Placental epithelial cell (primary cell): Measurements from ENCODE around the gene PDE6B. TPM values are rescaled to one million over a fixed set of nuclear protein-coding genes. Genes with fewer than 3 reads are reported as not detected.

Experiments used
- total RNA-seq: library from RNA; depleted of rRNA; stranded (reverse); fragments of >200 nt; gene quantifications from 2 replicates; pipeline ENCODE4 v1.2.3, GENCODE V29; 2012

Gene PDE6B
- total RNA-seq: 4.3 and 5.0 TPM in 2 replicates

GRCh38 chr4:624705-625590 lies at the start of gene PDE6B:
PDE6B (plus strand) TSS chr4:625573; CDS start chr4:625627, 54 bp downstream.

DNA sequence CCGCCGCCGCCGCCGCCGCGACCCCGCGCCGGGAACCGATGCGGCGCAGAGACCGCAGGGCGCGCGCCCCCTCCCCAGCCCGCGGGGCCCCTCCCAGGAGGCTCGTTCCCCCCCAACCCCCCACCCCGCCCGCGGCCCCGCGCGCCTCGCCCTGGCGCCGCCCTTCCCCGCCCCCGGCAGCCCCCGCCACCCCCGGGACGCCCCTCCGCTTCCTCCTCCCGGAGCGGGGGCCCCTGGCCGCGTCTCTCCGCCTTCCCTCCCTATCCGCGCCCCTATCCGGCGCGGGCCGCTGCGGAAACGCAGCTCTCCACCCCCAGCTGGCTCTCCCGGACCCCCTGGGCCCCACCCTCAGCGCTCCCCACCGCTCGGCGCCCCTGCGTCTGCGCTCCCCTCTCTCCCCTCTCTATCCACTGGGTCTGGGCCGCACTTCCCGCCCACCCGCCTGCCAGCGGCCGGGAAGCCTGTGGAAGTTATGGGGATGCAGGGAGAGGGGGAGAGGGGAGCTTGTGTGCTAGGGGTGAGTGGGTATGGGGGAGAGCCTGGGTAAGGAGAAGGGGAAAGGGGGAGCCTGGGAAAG lies 49.0 kb upstream of the PDE6B start, which contains the start of gene TMEM271:
TSS of gene TMEM271 (minus strand) at position 51 of the 577 bp plus-strand sequence. CDS start 233 bp downstream, outside the sequence.

DNA sequence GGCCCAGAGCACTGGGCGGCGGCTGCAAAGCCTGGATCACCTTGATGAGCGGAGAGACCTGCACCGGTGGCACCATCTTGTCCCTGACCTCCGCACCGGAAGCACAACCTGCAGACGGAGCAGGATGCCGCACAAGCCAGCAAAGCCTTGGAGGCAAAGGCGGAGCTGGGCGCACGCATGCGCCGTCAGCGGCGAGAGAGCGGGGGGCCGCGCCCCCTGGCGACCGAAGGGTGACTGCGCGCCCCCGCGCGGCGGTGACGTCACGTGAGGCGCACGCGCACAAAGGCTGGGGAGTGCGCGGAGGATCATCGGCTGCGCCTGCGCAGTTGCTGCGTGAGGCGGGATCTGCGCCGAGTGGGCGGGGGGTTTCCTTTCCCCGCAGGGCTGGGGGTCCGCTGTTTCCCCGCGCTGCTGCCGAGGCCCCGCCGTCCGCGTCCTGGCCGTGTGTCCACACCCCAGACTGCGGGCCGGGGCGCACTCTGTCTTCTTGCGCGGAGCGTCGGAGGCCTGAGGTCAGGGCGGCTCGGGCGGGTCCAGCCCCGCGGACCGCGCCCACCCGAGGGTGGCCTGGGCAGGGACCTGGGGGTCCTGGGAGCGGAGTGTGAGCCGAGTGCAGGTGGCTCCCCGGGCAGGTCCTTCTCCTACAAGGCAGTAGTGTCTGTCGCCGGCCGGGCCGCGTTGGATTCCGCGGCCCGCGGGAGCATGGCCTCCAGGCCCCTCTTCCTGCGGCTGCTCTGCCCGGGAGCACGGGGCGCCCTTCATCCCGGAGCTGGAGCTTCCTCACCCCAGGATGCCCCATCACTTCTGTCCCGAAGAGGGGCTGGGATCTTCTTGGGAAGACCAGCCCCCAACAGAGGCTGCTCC lies 49.0 kb downstream of the PDE6B start, which contains the start of the genes ATP5ME and MYL5:
TSS of gene ATP5ME (minus strand) at position 105 of the 864 bp plus-strand sequence. CDS start at position 76, 29 bp downstream.
TSS of gene MYL5 (plus strand) at position 371 of the 864 bp plus-strand sequence. CDS start 3,485 bp downstream, outside the sequence.

DNA sequence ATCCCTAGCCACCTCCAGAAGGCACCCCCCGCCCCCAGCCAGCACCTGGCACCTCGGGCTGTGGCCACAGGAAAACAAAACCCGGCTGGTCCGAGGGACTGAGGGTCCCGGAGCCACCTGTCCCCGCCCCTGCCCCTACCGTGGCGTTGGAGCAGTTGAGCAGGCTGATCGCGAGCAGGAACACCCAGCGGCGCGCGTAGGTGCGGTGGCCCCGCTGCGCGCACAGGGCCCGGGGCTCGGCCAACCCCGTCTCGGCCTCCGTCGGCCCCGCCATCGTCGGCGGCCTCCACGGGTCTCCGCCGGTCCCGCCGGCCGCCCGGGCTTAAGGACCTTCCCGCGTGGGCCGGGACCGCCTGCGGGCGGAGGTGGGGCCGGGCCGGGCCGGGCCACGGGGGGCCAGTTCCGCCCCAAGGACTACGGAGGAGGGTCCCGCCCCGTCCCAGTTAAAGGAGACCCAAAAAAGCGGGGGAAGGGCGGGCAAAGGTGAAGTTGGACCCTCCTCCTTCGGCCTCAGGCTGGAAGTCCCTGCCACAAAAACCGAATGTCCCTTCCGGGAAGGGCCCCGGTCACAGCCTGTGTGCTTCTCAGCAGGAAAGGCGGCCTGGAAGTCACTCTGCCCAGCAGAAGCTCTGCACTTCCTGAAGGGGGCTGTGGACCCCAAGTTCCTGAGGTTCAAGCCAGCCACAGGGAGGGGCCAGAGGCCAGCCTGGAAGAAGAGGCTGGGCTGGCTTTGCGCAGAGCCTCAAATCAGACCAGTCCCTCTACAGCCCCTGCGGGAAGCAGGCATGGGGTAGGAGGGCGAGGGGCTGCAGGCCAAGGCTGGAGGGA lies 63.7 kb downstream of the PDE6B start, which contains the start of gene SLC49A3:
TSS of gene SLC49A3 (minus strand) at position 298 of the 828 bp plus-strand sequence. CDS start at position 274, 24 bp downstream.

GRCh38 chr4:705278-706082 lies 80.1 kb downstream of the PDE6B start, which contains the start of gene PCGF3:
PCGF3 (plus strand) TSS chr4:705832; CDS start chr4:733681, 27,849 bp downstream.

Other genes starting within 250 kb of the PDE6B start
- 16.5 and 19.2 TPM in 2 replicates for gene ZNF721, start 126.4 kb upstream of the PDE6B start, total RNA-seq
- 43.3 and 61.2 TPM in 2 replicates for gene PIGG, start 126.4 kb upstream of the PDE6B start, total RNA-seq
- gene TMEM271, start 49.3 kb upstream of the PDE6B start, total RNA-seq: not detected in 2 replicates
- 60.2 and 91.5 TPM in 2 replicates for gene ATP5ME, start 48.7 kb downstream of the PDE6B start, total RNA-seq
- gene MYL5, start 49.0 kb downstream of the PDE6B start, total RNA-seq: 6.8 and 19.2 TPM in 2 replicates
- 1.1 and 3.9 TPM in 2 replicates for gene SLC49A3, start 63.6 kb downstream of the PDE6B start, total RNA-seq
- 39.8 and 63.2 TPM in 2 replicates for gene PCGF3, start 80.3 kb downstream of the PDE6B start, total RNA-seq
- not detected in 2 replicates for gene CPLX1, start 200.6 kb downstream of the PDE6B start, total RNA-seq